Measurements from ENCODE around the gene SIX1.

Gene SIX1

DNA sequence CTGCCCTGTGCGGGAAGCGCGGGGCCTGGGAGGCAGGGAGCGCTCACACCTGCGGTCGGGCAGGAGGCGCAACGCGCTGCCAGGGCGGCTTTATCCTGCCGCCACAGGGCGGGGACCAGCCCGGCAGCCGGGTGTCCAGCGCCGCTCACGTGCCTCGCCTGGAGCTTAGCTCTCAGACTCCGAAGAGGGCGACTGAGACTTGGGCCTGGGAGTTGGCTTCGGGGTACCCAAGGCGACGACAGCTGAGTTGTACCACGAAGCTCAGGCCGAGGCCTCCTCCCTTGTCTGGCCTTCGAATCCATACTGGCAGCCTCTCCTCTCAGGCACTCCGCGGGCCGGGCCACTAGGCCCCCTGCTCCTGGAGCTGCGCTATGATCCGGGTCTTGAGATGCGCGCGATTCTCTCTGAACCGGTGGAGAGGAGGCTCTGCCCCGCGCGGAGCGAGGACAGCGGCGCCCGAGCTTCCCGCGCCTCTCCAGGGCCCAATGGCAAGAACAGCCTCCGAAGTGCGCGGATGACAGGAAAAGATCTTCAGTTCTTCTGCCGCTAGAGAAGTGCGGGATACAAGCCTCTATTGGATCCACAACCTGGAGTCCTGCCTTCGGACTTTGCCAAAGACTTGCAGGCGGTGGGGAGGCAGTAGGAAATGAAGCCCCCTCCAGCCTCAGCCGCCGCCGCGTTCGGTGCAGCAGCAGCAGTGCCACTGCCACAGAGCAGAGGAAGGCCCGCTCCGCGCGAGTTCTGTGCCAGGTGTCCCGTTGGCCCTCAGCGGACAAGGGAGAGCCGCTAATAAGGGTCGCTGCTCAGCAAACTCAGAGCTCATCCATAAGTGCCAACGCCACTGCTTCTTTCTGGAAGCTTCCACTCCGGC is 6.8 kb downstream of the SIX1 start:
- no peak for DNase-seq (ENCODE audit: low read depth in 2 of 2)

DNA sequence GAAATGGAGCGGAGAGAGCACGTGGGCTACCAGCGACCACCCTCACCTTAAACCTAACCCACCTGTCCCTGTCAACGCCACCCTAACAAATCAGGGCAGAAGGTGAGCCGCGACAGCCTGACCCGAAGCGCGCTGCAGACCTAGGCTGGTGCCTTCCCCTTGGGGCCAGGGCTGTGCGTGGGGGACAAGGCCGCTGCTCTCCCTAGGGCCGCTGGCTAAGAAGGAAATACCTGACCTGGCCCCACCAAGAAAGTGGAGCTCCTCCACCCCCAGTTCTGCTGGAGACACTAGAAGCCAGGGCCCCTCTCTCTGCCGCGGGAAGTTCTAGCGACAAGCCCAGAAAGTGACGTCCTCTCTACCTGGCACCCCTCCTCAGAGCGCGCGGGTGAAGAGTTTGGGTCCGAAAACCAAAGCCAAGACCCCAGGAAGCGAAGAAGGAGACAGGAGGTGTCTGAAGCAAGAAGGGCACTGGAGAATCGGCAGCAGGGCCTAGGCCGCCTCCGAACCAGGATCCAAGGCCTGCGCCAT is 7.5 kb downstream of the SIX1 start:
- no peak for DNase-seq (ENCODE audit: low read depth in 2 of 2)

DNA sequence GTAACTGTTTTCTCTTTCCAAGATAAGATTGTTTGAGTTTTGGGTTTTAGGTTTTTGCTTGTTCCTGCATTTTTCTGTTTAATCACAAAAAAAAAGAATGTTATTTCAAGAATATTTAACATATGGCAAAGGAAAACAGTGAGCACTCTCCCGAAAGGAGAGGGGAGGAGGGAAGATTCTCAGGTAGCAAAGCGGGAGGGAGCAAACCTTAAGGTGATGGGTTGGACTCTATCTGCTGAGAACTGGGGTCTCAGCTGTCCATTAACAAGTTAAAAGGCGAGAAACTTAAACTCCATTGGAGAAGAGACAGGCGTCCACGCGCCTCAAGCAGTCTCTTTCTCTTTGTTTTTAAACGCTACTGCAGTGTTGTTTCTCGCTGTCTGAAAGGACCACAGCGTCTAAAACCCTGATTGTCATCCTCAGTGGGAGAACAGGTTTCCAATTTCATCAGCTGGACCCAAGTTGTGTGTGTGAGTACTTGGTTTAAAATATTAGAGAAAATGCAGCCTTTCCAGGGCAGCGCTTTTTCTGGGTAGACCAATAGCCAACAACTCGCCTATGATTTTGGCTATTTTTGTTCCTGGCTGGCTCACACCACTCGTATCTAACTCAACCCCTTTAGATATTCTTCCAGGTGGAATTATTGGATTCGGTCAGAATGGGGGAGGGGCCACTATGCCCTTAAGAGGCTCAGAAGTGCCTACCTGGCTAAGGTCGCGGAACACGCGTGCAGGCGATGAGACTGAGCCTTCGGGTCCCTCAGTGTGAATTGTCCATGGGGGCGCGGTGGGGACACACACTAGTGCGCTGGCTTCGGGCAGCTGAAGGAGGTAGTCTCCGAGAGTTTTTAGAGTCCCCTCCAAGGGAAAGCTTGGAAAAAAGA is 8.2 kb downstream of the SIX1 start:
- DNase-seq (ENCODE audit: low read depth in 2 of 2): no peak

DNA sequence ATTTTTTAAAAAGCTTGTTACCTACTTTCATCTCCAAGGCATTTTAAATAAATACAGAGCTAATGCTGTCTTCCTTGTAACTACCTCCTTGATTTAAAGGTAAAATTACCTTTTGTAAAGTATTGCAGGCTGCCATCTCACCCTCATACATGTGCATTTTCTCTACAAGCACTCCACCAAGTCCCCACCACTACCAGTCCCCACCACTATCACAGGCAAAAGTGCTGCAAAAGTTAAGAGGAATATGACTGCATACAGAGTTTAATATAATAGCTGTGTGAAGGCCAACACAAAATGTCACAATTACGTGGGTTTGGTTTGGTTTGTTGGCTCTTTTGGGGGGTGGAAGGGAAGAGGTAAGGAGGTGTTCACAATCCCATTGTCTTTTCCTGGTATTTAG is 9.6 kb downstream of the SIX1 start:
- no peak for DNase-seq (ENCODE audit: low read depth in 2 of 2)

DNA sequence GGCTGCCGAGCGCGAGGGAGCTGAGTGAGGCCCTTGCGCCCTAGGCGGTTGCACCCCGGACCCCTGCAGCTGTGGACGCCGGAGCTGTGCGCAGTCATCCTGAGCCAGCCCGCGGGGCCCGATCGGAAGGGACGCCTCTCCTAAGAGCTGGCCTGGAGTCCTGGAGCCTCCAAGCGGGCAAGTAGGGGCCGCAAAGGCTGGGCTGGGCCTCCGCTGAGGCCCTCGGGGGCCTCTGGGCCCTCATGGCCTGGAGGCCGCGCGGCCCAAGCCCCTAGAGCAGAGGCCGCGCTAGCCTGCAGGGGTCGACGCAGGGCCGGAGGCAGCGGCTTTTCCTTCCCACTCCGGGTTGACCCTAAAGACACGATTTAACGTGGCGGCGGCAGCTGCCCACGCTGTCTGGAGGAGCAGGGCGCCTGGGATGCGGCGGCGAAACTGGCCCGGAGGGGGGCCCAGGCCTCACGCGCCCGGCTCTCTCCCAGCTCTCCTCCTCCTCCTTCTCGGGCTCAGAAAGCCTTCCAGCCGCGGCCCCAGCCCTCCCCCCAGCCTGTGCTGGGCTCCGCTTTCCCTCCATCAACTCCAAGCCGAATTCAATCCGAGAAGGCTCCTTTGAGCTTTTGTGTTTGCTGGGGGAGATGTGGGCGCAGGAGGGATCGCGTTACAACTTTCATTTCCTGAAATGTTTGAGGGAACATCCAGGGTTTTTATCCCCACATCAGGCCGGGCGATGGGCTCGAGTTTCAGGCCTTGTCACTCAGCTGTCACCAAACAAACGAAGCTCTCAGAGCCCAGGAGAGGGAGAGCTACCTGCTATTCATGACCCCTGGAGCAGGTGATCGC is 11.6 kb downstream of the SIX1 start:
- DNase-seq (ENCODE audit: low read depth in 2 of 2): no peak

DNA sequence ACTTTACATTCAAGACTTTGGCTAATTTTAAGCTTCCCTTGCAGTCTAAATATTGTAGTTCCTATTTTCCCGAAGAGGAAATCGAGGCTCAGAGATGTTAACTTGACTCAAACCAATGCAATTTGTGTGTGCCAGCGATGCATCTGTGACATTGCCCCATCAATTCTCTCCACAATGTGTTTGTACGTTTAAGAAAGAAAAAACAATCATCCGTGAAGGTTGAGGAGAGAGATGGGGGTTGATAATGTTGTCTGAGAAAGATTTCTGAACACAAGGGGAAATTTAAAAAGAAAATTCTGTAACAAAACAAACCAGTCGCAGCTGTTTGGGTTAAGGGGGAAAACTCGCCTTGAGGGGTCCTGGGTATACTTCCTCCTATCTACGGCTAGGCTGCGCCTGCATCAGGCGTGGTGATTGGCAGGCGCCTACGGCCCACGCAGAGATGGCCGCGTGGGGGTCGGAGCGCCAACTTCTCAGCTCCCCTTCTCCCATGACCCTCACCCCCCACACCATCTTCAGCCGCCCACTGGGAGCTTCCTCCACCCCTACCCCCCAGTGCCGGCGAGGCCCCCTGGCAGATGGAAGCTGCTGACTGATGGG is 12.3 kb downstream of the SIX1 start:
- DNase-seq (ENCODE audit: low read depth in 2 of 2): no peak

DNA sequence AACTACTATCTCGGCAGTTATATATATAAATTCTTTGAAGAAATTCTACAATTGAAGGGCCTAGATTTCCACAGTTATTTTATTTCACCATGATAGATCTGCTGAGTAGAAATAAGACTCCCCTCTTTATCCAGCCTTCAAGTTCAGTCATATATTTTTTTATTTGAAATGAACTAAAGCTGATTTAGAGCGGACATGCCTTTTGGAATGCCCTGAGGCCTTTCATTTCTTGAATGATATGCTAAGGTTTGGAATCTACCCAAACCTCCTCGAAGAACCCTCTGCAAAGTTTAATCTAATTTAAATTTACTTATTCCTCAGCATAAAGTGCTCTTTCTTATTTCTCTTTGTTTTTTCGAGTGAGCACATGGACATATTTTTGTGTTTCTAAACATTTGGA is 15.1 kb downstream of the SIX1 start:
- no peak for DNase-seq (ENCODE audit: low read depth in 2 of 2)

DNA sequence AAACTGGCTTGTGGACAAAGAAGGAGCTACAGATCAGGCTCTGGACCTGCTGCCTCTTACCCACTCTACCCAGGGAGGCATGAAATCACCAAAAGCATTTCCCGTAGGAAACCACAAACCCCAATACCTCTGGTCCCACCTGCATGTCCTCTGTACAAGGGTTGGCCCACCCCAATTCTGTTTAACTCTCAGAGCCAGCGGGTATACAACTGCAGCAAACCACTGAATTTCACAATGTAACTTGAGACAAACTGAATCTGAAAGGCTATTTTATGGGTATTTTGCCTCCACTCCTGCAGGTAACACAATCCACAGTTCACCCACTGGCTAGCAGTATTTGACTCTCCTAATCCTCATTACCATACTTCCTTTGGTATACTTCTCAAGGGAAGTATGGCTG is 16.5 kb downstream of the SIX1 start:
- no peak for DNase-seq (ENCODE audit: low read depth in 2 of 2)

DNA sequence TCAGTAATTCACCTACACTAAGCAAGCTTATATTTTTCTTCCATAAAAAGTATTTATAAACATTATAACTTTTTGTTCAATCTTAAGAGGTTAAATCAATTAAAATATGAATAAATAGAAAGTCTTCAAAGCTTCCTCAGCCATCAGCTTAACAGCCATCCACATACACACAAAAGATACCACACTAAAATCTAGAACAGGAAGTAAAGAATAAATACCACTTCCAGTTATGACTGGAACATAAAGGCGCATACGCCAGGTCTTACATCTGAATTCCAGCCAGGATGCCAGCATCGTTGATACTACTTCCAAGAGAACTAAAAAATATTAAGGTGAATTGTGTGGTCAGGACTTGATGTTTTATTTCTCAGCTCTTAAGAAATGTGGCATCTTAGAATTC is 17.0 kb downstream of the SIX1 start:
- DNase-seq (ENCODE audit: low read depth in 2 of 2): no peak

DNA sequence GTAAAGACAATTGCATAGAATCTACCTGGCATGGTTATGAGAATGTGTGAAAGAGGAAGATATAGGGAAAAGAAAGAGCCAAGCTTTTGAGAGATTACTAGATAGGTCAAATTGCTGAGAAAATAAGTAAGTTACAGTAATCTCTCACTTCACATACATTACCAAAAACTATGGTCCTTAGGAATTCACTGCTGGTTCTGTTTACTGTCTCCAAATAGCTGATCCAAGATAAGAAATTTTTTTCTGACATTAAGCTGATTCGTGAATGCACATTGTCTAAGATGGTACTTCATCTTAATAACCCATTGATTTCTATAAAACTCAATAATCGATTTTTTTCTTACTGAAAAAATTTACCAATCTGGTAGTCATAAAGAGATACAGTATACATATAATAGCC is 17.4 kb downstream of the SIX1 start:
- no peak for DNase-seq (ENCODE audit: low read depth in 2 of 2)

DNA sequence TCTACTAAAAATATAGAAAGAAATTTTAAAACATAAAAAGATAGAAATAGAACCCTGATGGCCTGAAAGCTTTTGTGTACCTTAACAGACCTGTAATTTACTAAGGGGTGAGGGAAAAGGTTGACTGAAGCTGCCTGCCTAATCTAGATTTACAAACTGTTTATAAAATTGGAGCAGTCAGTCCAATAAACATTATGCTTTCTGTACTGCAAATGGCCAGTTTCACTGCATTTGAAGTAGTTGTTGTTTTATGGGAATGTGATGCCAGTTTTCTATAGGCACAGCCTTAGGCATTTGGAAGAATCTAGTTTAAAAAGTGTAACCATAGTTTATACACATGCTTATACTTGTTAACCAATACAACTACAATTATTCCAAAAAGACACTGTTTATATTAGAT is 19.1 kb downstream of the SIX1 start:
- DNase-seq (ENCODE audit: low read depth in 2 of 2): no peak

DNA sequence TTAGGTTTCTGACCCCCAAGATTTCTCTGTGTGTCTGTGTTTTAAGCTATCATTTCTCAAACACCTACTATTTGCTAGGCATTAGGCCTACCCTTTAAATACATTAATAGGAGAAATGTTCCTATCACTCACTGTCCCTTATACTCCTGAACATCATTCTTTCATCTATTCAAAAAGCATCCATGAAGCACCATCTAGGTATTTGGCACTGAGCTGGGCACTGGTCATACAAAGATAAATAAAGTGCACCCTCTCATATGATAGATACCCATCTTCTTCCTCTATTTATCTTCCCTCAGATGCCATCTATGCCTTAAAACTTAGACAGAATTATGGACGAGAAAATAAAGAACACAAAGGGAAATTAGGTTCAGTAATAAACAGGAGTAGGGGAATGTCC is 20.4 kb downstream of the SIX1 start:
- no peak for DNase-seq (ENCODE audit: low read depth in 2 of 2)

DNA sequence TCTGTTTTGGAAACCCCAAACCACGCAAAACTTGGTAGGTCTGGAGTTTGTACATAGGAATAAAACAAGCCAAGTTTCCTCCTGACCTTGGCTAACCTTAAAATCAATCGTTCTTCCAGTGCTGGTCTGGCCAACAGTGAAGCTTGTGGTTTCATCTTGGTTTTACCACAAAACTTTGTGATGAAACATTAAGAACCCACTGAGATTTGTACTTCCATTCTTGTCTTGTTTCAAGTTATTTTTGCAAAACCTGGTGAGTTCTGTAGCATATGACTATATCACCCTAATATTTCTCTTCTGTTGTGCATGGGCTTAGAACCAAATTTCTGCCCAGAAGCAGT is 26.4 kb downstream of the SIX1 start:
- peak; percentile 80 to 83 for DNase-seq (ENCODE audit: low read depth in 2 of 2)

DNA sequence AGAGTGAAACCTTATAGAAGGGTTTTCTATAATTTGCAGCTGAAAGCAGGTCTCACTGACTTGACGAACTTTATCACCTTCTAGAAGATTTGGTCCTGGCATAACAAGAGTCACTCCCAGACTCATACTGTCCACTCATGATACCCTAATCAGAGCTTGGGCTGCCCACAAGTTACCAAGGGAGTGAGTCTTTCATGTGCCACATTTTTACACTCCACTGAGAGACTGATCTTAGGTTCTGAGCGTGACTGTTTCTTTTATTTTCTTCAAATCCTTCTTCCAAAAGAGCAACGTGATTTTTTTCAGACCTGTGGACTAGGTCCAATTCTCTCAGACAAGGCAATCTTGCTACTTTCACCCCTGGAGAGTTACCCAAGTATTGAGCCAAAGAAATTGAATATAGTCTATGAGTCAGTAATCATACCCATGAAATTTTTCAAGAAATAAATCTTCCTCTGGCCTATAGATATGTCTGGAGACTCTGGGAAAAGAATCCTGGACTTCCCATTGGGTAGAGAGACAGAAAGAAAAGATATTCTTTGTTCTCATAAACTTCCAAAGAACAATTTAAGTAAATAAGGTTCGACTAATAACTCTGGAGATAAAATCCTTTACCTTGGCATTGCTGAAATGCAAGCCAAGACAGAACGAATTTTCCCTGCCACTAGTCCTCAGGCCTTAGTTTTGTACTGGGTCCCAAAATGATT is 26.9 kb downstream of the SIX1 start:
- DNase-seq (ENCODE audit: low read depth in 2 of 2): peak; percentile 57 to 69

DNA sequence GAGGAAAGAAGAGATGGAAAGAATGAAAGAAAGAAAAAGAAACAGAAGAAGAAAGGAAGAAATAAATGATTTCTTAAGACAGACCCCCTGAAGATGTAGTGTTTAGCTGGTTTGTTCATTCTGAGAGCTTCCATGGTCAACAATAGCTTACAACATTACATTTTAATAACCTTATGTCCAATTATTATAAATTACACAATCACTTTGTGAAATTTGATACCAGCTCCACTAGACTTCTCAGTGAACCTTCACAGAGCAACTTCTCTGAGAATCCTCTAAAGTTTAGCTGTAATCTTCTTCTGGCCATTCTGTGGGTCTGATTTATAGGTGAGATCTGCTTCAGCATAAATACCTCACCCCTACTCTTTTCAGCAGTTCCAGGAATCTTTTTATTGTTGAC is 27.9 kb downstream of the SIX1 start:
- DNase-seq (ENCODE audit: low read depth in 2 of 2): no peak

DNA sequence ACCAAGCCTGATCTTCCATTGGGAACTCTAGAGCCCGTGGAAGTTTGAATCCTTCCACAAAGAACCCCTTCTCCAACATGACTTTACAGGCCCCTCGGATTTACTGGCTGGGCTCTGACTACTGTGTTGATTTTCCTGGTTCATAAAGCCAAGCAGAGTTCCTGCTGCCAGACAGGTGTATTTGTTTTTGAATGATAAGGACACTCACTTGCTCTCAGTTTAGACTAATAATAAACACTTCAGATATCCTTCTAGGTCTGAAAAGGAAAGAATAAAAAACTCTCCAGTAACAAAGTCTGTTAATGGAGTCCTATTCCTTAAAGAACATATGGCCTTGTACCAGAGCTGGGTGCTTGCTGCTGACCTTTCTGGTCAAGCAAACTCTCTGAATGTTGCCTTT is 31.0 kb downstream of the SIX1 start:
- no peak for DNase-seq (ENCODE audit: low read depth in 2 of 2)

DNA sequence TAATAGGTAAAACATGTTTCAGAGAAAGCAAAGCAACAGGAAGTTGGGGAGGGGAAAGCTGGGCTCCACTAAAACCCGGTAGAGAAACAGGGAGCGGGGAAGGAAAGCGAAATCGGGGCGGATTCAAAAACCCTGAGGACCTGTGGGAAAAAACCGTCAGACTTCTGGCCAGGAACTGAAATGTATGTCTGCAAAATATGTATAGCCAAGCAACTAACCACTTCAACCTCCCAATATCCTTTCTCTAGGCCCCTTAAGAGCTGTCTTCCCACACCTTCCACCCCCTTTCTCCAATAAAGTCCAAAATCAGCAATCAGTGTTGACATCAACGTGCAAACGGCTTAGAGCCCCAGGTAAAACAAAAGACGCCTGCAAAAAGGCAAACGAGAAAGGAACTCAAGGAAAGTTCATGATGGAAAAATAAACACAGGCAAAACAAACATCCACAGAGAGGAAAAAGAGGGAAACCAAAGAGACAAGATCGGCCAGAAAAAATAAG is 32.8 kb downstream of the SIX1 start:
- DNase-seq (ENCODE audit: low read depth in 2 of 2): no peak

DNA sequence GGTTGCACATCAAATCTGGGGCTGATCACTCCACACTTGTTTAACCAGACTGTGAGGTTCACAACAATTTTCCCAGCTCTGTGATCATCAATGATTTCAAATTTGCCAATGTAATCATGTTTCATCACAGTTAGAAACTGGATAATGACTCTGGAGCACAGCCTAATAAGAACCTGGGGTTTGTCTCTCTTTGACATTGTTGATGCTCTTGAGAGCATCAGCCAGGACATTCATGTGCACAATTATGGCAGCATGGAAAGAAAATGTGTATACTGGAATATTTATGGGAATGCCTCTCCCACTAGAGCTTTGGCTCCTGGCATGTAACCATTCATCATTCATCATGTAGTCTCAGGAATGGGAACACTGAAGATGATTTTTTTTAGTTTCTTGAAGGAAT is 47.0 kb downstream of the SIX1 start:
- no peak for DNase-seq (ENCODE audit: low read depth in 2 of 2)

DNA sequence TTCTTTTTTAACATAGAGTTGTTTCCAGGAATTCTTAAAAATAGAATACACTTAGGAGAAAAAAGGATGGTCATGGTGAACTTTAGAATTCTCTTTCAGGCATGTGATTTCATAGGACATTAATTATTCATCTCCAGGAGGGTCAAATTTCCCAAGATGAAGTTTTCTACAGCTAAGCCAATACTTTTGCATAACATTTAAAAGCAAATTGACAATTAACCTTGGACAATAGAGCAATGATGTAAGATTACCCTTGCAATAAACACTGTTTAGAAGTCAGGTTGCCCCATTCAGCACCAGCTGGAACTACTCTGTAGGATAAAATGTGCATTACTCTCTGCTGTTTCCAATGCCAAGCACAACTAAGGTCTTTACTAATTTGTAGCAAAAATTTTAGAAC is 49.5 kb downstream of the SIX1 start:
- DNase-seq (ENCODE audit: low read depth in 2 of 2): no peak

DNA sequence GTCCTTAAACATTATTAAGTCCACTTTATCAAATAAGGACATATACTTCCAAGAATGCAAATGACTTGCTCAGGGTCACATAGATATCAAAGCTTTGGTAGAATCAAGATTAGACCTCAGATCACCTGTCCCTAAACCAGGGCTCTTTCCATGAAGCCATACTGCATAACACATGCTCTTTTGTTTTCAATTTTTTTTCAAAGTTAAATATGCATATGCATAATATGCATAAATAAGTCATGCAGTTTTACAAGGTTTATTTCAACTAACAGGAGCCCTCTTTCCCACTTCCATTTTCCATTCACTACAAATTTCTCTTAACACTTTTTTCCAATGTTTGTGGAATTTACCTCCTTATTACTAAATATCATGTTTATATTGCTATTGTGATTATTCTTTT is 53.1 kb downstream of the SIX1 start:
- no peak for DNase-seq (ENCODE audit: low read depth in 2 of 2)

DNA sequence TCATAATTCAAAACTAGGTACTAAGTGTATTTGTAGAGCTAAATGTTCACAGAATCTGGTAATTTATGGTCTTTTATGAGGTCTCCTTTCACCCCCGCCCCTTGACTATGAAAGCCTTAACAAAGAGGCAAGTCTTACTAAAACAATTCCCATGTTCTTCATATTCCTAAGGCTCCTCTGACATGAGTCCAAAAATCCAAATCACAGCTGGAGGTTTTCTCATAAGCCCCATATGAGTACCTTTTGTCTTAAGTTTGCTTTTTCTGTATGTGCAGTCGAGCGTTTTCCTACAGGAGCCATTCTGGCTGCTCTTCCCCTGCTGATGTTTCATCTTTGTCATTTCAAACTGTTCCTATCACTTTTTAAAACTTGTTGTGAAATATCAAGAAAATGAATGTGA is 55.2 kb downstream of the SIX1 start:
- DNase-seq (ENCODE audit: low read depth in 2 of 2): no peak

Measured in fibroblast of skin of left biceps (primary cell).